Measurements from ENCODE around the gene ARV1. TPM values are rescaled to one million over a fixed set of nuclear protein-coding genes. Genes with fewer than 3 reads are reported as not detected.
"Not testable (repeated sequence)": the region's sequence is repeated elsewhere in the genome, so short reads cannot be mapped to it uniquely, and the experiment has no call there.

The ARV1 gene
- total RNA-seq, 2 donors from 2014 or later: 8.9 to 15.4 TPM

- H3K36me3 Mint-ChIP-seq (ENCODE audit: low read depth): peaks cover 14% of the 10 kb centered on the region
- no peaks in the 10 kb centered on the region for H3K4me1 Mint-ChIP-seq
- H3K9me3 Mint-ChIP-seq: no peaks in the 10 kb centered on the region
- no peaks in the 10 kb centered on the region for H3K27me3 Mint-ChIP-seq
- no peak for ATAC-seq (replicated peaks)
- H3K27ac Mint-ChIP-seq: no peak overlapping the region
- H3K4me3 Mint-ChIP-seq: no peak overlapping the region
Measured at GRCh38 chr1:231016966-231017365, 38.1 kb downstream of the ARV1 start.

DNA sequence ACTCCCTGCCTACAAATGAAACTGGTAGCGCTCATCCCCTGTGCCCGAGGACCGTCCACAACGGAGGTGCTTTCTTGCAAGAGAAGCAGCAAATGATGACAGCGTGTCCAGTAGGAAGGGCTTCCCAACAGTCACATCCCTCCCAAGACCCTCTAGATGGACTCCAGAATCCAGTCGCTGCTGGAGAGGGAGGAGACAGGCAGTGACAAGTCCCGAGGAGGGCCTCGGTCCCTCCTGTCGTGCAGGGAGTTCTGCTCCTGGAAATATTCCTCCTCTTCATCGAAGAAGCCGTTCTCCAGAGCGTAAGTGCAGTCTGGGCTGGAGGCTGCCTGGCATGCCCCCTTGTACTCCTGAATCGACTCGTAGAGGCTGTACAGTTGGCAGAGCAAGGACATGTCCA, 40.8 kb downstream of the ARV1 start:
- peaks cover 14% of the 10 kb centered on the region for H3K36me3 Mint-ChIP-seq (ENCODE audit: low read depth)
- no peaks in the 10 kb centered on the region for H3K4me1 Mint-ChIP-seq
- H3K27me3 Mint-ChIP-seq: no peaks in the 10 kb centered on the region
- peak overlapping the region; percentile 26 for H3K4me3 Mint-ChIP-seq
- H3K27ac Mint-ChIP-seq: no peak overlapping the region
- H3K9me3 Mint-ChIP-seq: no peaks in the 10 kb centered on the region
- no peak for ATAC-seq (replicated peaks)

GRCh38 chr1:231020139-231020601, 41.3 kb downstream of the ARV1 start:
- Mint-ChIP-seq H3K27me3 (no peaks in the 10 kb centered on the region), H3K36me3 (ENCODE audit: low read depth) (peaks cover 14% of the 10 kb centered on the region), H3K9me3 (no peaks in the 10 kb centered on the region), H3K27ac (no peak overlapping the region), H3K4me3 (peak overlapping the region; percentile 26), H3K4me1 (no peaks in the 10 kb centered on the region)
- peak; percentile 63 for ATAC-seq (replicated peaks)

DNA sequence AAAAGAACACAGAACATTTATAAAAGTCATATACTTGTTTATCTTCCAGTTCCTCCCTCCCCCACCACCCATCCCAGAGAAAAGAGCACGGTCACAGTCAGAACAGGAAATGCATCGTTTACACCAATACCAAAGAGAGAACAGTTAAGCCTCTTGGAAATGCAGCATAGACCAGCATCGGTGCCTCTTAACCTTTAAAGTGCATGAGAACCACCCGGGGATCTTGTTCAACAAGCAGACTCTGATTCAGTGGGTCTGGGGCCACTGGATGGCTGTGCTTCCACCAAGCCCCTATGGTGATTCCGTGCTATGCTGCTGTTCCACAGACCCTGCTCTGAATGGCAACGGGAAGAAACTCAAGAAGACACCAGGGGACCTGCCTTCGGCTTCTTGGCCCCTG, 41.9 kb downstream of the ARV1 start:
- H3K27ac Mint-ChIP-seq: no peak overlapping the region

GRCh38 chr1:231021540-231022031, 42.7 kb downstream of the ARV1 start:
- H3K27me3 Mint-ChIP-seq: no peaks in the 10 kb centered on the region
- no peak overlapping the region for H3K4me3 Mint-ChIP-seq
- no peaks in the 10 kb centered on the region for H3K9me3 Mint-ChIP-seq
- H3K36me3 Mint-ChIP-seq (ENCODE audit: low read depth): peaks cover 19% of the 10 kb centered on the region
- peaks cover 5% of the 10 kb centered on the region for H3K4me1 Mint-ChIP-seq
- H3K27ac Mint-ChIP-seq: no peak overlapping the region
- ATAC-seq (replicated peaks): no peak

More for the DNA sequence above, 41.9 kb downstream of the ARV1 start:
- ATAC-seq (replicated peaks): no peak
- H3K4me1 Mint-ChIP-seq: no peaks in the 10 kb centered on the region
- H3K9me3 Mint-ChIP-seq: no peaks in the 10 kb centered on the region
- H3K36me3 Mint-ChIP-seq (ENCODE audit: low read depth): peaks cover 14% of the 10 kb centered on the region
- H3K27me3 Mint-ChIP-seq: no peaks in the 10 kb centered on the region
- H3K4me3 Mint-ChIP-seq: peak overlapping the region; percentile 26

- not testable (repeated sequence) for ATAC-seq (replicated peaks); H3K27me3 Mint-ChIP-seq; H3K4me1 Mint-ChIP-seq; H3K4me3 Mint-ChIP-seq; H3K27ac Mint-ChIP-seq; H3K9me3 Mint-ChIP-seq
- H3K36me3 Mint-ChIP-seq (ENCODE audit: low read depth): peaks cover 19% of the 10 kb centered on the region
Measured at GRCh38 chr1:231022543-231022942, 43.6 kb downstream of the ARV1 start.

GRCh38 chr1:231023150-231023549, 44.3 kb downstream of the ARV1 start:
- Mint-ChIP-seq H3K36me3 (ENCODE audit: low read depth) (peaks cover 17% of the 10 kb centered on the region), H3K4me1 (peaks cover 11% of the 10 kb centered on the region), H3K4me3 (no peak overlapping the region), H3K27ac (no peak overlapping the region), H3K27me3 (no peaks in the 10 kb centered on the region), H3K9me3 (no peaks in the 10 kb centered on the region)
- ATAC-seq (replicated peaks): no peak

DNA sequence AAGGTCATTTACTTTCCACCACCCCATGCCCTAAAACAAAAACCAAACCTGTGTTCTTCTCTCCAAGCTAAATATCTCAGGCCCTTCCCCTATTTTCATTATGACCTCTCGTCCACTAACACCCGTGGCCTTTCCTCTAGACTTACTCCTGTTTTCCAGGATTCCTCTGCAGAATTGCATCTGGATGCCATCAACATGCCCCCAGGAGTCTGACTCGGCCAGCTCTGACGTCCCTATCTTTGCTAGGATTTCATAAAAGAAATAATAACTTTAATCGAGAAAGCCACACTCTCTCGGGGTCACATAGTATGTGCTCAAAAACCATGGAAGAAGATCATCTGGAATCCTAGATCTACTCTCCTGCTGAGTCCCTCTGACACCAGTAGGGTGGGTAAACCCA, 47.7 kb downstream of the ARV1 start:
- ATAC-seq (replicated peaks): no peak
- H3K4me3 Mint-ChIP-seq: no peak overlapping the region
- no peak overlapping the region for H3K27ac Mint-ChIP-seq
- H3K27me3 Mint-ChIP-seq: no peaks in the 10 kb centered on the region
- no peaks in the 10 kb centered on the region for H3K9me3 Mint-ChIP-seq
- peaks cover 5% of the 10 kb centered on the region for H3K36me3 Mint-ChIP-seq (ENCODE audit: low read depth)
- peaks cover 11% of the 10 kb centered on the region for H3K4me1 Mint-ChIP-seq

DNA sequence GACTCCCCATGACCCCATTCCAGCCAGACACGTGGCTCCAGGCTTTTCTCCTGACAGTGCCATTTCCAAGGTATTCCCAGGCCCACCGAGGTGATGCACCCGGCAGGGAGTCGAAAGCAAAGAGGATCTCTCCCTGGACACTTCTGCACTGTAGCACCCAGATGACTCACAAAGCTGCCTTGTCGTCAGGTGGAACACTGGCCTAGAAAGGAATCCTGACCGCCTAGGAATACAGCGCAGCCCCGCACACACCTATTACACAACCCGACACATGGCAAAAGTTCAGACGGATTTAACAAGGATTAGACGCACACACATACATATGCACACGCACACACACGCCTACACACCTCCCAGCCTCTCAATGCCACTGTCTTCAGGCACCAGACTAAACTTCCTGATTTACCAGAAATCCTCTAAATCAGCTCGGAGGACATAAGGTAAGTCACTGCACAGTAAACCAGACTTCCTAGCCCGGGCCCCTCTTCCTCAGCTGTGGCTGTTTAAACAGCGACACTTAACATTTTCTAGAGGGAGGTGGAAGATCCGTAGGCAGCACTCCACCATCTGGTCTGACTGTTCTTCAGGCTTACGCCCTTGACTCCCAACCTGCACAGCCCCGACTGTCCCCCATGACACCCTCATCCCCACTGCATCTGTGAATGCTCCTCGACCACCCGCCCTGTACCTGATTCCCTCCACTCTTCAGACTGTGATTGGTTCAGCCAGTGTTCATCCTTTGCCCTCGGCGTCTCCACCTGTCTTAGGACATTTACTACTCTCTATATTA, 48.4 kb downstream of the ARV1 start:
- Mint-ChIP-seq H3K4me3 (no peak overlapping the region), H3K9me3 (no peaks in the 10 kb centered on the region), H3K27me3 (no peaks in the 10 kb centered on the region), H3K36me3 (ENCODE audit: low read depth) (peaks cover 5% of the 10 kb centered on the region), H3K4me1 (peaks cover 11% of the 10 kb centered on the region), H3K27ac (peak overlapping the region; percentile 31)
- ATAC-seq (replicated peaks): no peak

DNA sequence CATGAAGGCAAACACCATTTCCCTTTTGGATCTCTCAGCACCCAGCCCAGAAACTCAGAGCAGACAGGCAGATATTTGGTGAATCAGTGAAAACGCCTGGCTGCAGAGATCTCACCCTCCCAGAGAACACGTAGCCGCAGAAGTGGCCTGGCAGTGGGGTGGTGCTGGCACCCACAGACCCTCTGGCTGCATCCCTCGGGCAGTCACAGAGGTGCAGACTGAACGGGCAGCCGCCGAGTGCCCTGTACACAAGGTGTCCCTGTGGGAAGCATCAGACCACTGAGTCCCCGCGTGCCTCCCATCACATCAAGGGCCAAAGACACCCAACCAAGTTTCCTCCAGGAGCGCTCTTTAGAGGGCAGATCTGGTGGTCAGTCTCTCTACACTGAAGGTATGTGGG, 49.1 kb downstream of the ARV1 start:
- Mint-ChIP-seq H3K4me1 (peaks cover 11% of the 10 kb centered on the region), H3K27ac (peak overlapping the region; percentile 31), H3K9me3 (no peaks in the 10 kb centered on the region), H3K4me3 (no peak overlapping the region), H3K36me3 (ENCODE audit: low read depth) (peaks cover 5% of the 10 kb centered on the region), H3K27me3 (no peaks in the 10 kb centered on the region)
- no peak for ATAC-seq (replicated peaks)

GRCh38 chr1:231028682-231029081, 49.8 kb downstream of the ARV1 start:
- H3K27ac Mint-ChIP-seq: no peak overlapping the region
- no peaks in the 10 kb centered on the region for H3K27me3 Mint-ChIP-seq
- ATAC-seq (replicated peaks): no peak
- H3K4me1 Mint-ChIP-seq: peaks cover 11% of the 10 kb centered on the region
- H3K9me3 Mint-ChIP-seq: no peaks in the 10 kb centered on the region
- H3K4me3 Mint-ChIP-seq: no peak overlapping the region
- H3K36me3 Mint-ChIP-seq (ENCODE audit: low read depth): peaks cover 5% of the 10 kb centered on the region

GRCh38 chr1:231029247-231029646, 50.4 kb downstream of the ARV1 start:
- H3K4me3 Mint-ChIP-seq; H3K36me3 Mint-ChIP-seq (ENCODE audit: low read depth); H3K27ac Mint-ChIP-seq; H3K9me3 Mint-ChIP-seq; ATAC-seq (replicated peaks); H3K27me3 Mint-ChIP-seq: not testable (repeated sequence)
- H3K4me1 Mint-ChIP-seq: peaks cover 11% of the 10 kb centered on the region

GRCh38 chr1:231029841-231030240, 50.9 kb downstream of the ARV1 start:
- Mint-ChIP-seq H3K4me3 (no peak overlapping the region), H3K27me3 (no peaks in the 10 kb centered on the region)

DNA sequence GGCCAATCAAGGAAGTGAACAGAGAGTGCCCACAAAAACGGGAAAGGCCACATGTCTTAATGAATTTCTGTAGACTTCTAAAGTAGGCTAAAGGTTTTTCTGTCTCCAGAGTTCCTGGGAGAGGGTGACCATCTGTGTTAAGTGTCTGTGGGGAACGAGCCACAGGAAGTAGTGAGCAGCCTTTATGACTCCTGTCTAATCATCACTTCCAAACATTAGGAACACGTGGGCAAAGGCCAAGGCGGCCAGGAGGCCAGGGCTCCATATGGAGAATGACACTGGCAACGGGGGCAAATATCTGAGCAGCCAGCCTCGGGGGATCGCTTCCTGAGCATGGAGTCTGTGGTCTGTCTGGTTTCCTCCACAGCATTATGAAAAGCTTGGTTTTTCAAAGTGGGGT, 54.1 kb downstream of the ARV1 start:
- no peaks in the 10 kb centered on the region for H3K9me3 Mint-ChIP-seq
- H3K4me3 Mint-ChIP-seq: no peak overlapping the region
- no peaks in the 10 kb centered on the region for H3K36me3 Mint-ChIP-seq (ENCODE audit: low read depth)
- peaks cover 11% of the 10 kb centered on the region for H3K4me1 Mint-ChIP-seq
- ATAC-seq (replicated peaks): no peak
- no peak overlapping the region for H3K27ac Mint-ChIP-seq
- H3K27me3 Mint-ChIP-seq: no peaks in the 10 kb centered on the region

More at GRCh38 chr1:231029841-231030240, 50.9 kb downstream of the ARV1 start:
- Mint-ChIP-seq H3K36me3 (ENCODE audit: low read depth) (peaks cover 5% of the 10 kb centered on the region), H3K27ac (no peak overlapping the region), H3K4me1 (peaks cover 11% of the 10 kb centered on the region), H3K9me3 (no peaks in the 10 kb centered on the region)
- ATAC-seq (replicated peaks): no peak

- Mint-ChIP-seq H3K27me3 (no peaks in the 10 kb centered on the region), H3K9me3 (no peaks in the 10 kb centered on the region), H3K4me1 (peaks cover 11% of the 10 kb centered on the region), H3K36me3 (ENCODE audit: low read depth) (no peaks in the 10 kb centered on the region), H3K4me3 (no peak overlapping the region), H3K27ac (no peak overlapping the region)
- ATAC-seq (replicated peaks): no peak
Measured at GRCh38 chr1:231035799-231036198, 56.9 kb downstream of the ARV1 start.

All from activated T-helper 17 cell treated with anti-CD3 and anti-CD28 coated beads, Interleukin-2, amount 50 U/mL, for 72 hours (primary cell).